ENCODE data around the gene ATP2C2.

DNA sequence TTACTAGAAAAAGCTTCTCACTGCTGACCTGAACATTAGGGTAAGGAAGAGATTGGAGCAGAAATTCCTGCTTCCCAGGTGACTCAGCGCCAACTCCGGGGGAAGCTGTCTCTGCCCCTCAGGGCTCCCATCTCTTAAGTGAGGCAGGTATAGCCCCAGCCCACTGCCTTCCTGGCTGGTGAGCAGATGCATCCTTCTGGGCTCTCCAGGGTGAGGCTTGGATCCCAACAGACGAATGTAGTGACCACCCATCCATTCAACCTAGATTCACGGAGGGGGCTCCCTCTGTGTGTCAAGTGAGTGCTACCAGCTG lies 3.2 kb downstream of the ATP2C2 start:
- TF ChIP-seq, protein P1, sequence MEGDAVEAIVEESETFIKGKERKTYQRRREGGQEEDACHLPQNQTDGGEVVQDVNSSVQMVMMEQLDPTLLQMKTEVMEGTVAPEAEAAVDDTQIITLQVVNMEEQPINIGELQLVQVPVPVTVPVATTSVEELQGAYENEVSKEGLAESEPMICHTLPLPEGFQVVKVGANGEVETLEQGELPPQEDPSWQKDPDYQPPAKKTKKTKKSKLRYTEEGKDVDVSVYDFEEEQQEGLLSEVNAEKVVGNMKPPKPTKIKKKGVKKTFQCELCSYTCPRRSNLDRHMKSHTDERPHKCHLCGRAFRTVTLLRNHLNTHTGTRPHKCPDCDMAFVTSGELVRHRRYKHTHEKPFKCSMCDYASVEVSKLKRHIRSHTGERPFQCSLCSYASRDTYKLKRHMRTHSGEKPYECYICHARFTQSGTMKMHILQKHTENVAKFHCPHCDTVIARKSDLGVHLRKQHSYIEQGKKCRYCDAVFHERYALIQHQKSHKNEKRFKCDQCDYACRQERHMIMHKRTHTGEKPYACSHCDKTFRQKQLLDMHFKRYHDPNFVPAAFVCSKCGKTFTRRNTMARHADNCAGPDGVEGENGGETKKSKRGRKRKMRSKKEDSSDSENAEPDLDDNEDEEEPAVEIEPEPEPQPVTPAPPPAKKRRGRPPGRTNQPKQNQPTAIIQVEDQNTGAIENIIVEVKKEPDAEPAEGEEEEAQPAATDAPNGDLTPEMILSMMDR (IDR thresholded peaks at IDR 0.05; ENCODE audit: low read depth, low read length), result no peak
- no peak for TF ChIP-seq POLR2A (IDR thresholded peaks at IDR 0.05; ENCODE audit: extremely low read depth, insufficient read length)
